Measurements from ENCODE around the gene TFEB.

Gene TFEB

DNA sequence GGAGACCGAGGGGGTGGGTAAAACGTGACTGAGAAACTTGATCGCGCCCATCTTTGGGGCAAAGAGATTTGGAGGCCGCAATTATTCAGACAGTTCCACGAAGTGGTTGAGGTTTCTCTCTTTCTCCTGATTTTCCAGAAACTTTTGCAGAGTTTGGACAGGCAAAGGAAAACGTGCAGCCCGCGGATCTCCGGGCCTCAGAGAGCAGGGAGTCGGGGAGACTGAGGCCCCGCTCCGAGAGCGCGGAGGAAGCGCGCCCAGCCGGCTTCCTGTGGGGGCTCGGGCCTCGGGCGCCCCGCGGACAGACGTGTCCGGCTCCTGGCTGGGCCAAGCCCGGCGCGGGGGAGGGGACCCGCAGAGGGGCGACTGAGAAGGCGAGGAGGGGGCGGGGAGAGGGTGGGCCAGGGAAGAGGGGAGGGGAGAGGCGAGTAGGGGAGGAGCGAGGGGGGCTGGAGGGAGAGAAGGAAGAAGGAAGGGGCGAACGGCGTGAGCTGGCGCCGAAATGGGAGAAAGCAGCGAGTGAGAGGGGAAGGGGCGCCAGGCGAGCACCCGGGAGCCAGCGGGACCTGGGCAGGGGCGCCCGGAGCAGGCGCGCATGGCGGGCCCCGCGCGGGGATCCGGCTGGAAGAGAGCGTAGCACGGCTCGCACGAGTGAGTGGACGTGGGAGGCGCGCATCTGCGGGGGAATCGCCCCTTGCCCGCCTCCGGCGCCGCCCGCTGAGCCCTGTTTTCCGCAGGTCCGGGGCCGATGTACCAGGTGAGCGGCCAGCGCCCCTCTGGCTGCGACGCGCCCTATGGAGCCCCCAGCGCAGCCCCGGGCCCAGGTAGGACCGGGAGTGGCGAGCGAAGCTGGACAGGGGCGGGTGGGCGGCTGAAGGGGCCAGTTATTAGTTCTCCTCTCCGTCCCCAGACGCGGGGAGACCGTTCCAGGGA is 97.1 kb downstream of the TFEB start, which contains the start of gene MDFI:
Gene MDFI, plus strand, starts transcription at position 467 of the 933 bp plus-strand sequence. Its CDS starts 282 bp downstream, at position 749.
- no peak for DNase-seq (ENCODE audit: low spot score)

DNA sequence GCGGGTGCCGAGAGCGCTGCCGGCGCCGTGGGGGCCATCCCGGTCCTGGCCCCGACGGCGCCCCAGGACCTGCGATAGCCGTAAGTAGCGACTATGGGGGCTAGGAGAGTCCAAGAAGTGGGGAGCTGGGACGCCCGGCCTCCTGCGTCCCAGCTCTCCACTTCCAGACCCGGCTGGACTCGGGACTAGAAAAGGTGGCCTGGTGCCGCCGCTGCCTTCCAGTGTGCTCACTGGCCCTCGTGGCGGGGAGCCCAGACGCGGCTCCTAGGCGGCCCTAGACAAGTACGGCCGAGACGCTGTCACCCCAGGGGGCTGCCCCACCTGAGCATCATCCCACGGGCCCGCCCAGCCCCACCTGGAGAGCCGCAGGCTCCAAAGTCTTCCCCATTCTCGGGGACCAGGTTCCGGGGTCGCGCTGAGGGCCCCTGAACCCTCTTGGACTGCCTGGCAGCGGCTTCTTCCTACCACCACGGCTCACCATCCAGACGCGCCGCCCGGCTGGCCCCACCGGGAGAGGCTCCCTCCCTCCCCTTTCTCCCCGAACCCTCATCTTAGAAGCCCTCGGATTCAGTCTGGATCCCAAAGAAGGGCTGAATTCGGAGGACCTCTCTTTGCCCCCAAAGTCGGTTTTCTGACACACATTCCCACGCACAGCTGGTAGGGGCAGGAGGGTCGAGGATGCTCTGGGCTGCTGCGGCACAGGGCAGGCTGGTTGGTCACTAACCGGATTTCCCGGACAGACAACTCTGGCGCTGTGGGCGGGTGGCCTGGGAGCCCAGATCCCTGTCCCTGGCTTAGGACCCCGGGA is 98.0 kb downstream of the TFEB start:
- DNase-seq (ENCODE audit: low spot score) = no peak

GRCh38 chr6:41636833-41637193 is 98.6 kb downstream of the TFEB start:
- no peak for DNase-seq (ENCODE audit: low spot score)

DNA sequence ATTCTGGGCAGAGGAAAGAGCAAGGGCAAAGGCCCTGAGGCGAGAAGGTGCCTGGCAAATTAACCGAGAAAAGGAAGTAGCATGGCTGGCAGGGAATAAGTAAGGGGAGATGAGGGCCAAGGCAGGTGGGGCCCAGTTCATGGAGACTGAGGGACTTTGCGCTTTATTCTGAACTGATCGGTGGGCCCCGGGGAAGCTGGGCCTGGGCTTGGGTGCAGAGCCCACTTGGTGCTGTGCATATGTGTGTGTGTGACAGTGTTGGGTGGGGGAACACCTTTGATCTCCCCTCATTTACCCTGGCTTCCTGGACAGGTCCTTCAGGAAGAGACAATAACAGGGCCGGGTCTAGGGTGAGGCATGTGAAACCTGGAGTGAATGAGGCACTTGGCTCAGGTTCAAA is 100.0 kb downstream of the TFEB start:
- DNase-seq (ENCODE audit: low spot score) = no peak

- DNase-seq (ENCODE audit: low spot score) = no peak
These were observed 100.8 kb downstream of the TFEB start for GRCh38 chr6:41634657-41635056.
